HEK293 (cell line): ENCODE measurements around the gene CYTH3.

Experiments
- CTCF ChIA-PET: fragments of 350-600 bp; formaldehyde crosslinking; extraction: SDS; loops from one replicate; lab custom pipeline; 2021; ENCODE audit warnings: antibody characterized with exemption; lab: Yijun Ruan, JAX
- POLR2A ChIA-PET: fragments of 300-600 bp; formaldehyde crosslinking; extraction: SDS; loops from one replicate; lab custom pipeline; 2020; ENCODE audit warnings: antibody characterized with exemption, inconsistent platforms; lab: Yijun Ruan, JAX
- H3K27ac ChIP-seq: fragments of 200-500 bp; sonication (Bioruptor generic); 2 replicates; pipeline ENCODE4 v1.5.1; 2014; ENCODE audit warnings: low read depth, low read length, control low read depth, inconsistent platforms; ENCODE audit errors: extremely low read depth
- H3K36me3 ChIP-seq, 2 experiments: fragments of 200-500 bp in 1 of 2; sonication (Bioruptor generic) in 1 of 2; 1 replicate in 1 of 2; 2 replicates in 1 of 2; pipeline ENCODE4 v1.5.1; 2014 to 2017; ENCODE audit warnings: inconsistent platforms in 2 of 2, low read length in 2 of 2; ENCODE audit not compliant: control insufficient read depth in 2 of 2, insufficient read depth in 1 of 2
- H3K4me1 ChIP-seq: fragments of 200-500 bp; sonication (Bioruptor generic); 2 replicates; pipeline ENCODE4 v1.5.1; 2014; ENCODE audit warnings: mild to moderate bottlenecking, low read length, inconsistent platforms; ENCODE audit not compliant: control insufficient read depth, insufficient read depth
- H3K4me3 ChIP-seq: 2 replicates; pipeline ENCODE4 v1.5.1; 2011; ENCODE audit warnings: low read depth, mild to moderate bottlenecking, control low read depth, low read length, moderate library complexity
- H3K9me3 ChIP-seq: fragments of 200-500 bp; sonication (Bioruptor generic); 2 replicates; pipeline ENCODE4 v1.5.1; 2014; ENCODE audit warnings: low read depth, low read length, inconsistent platforms; ENCODE audit not compliant: control insufficient read depth, insufficient read depth
- HOXD13 ChIP-seq: sonication (generic); formaldehyde crosslinking; IDR thresholded peaks from 2 replicates; pipeline ENCODE4 v1.8.0; 2022; ENCODE audit warnings: missing genetic modification reagents, borderline replicate concordance
- KLF16 ChIP-seq: fragments of 450-650 bp; formaldehyde crosslinking; IDR thresholded peaks from 2 replicates; pipeline ENCODE4 v1.5.1; 2017; ENCODE audit warnings: missing biosample characterization, missing genetic modification characterization
- SALL2 ChIP-seq: fragments of 450-650 bp; formaldehyde crosslinking; IDR thresholded peaks from 2 replicates; pipeline ENCODE4 v1.5.0; 2017; ENCODE audit warnings: missing biosample characterization, mild to moderate bottlenecking, missing genetic modification characterization, borderline replicate concordance
- TRIM28 ChIP-seq: IDR thresholded peaks from 2 replicates; pipeline ENCODE4 v1.6.1; 2011; ENCODE audit warnings: low read length, control low read depth, borderline replicate concordance
- ZBTB1 ChIP-seq: fragments of 450-650 bp; formaldehyde crosslinking; IDR thresholded peaks from 2 replicates; pipeline ENCODE4 v1.5.1; 2016; ENCODE audit warnings: missing biosample characterization, missing genetic modification characterization
- ZFP37 ChIP-seq: fragments of 450-650 bp; formaldehyde crosslinking; IDR thresholded peaks from 2 replicates; pipeline ENCODE4 v1.5.1; 2016; ENCODE audit warnings: missing biosample characterization, missing genetic modification characterization
- ZNF114 ChIP-seq: fragments of 450-650 bp; formaldehyde crosslinking; IDR thresholded peaks from 2 replicates; pipeline ENCODE4 v1.5.0; 2017; ENCODE audit warnings: missing biosample characterization, missing genetic modification characterization
- ZNF175 ChIP-seq: fragments of 450-650 bp; formaldehyde crosslinking; IDR thresholded peaks from 2 replicates; pipeline ENCODE4 v1.5.1; 2016; ENCODE audit warnings: missing biosample characterization, missing genetic modification characterization
- ZNF2 ChIP-seq: fragments of 450-650 bp; formaldehyde crosslinking; IDR thresholded peaks from 2 replicates; pipeline ENCODE4 v1.5.1; 2016; ENCODE audit warnings: missing biosample characterization, missing genetic modification characterization
- ZNF248 ChIP-seq: fragments of 450-650 bp; formaldehyde crosslinking; IDR thresholded peaks from 2 replicates; pipeline ENCODE4 v1.5.1; 2017; ENCODE audit warnings: missing biosample characterization, missing genetic modification characterization
- ZNF354C ChIP-seq: fragments of 450-650 bp; formaldehyde crosslinking; IDR thresholded peaks from 2 replicates; pipeline ENCODE4 v1.5.1; 2016; ENCODE audit warnings: missing biosample characterization, missing genetic modification characterization, low read depth, borderline replicate concordance
- ZNF529 ChIP-seq: fragments of 450-650 bp; formaldehyde crosslinking; IDR thresholded peaks from 2 replicates; pipeline ENCODE4 v1.5.1; 2017; ENCODE audit warnings: missing genetic modification characterization, missing biosample characterization; ENCODE audit not compliant: insufficient replicate concordance
- ZNF596 ChIP-seq: fragments of 450-650 bp; IDR thresholded peaks from 2 replicates; pipeline ENCODE4 v1.5.0; 2018; ENCODE audit warnings: missing biosample characterization, mild to moderate bottlenecking, missing genetic modification characterization, moderate library complexity
- ZNF600 ChIP-seq: fragments of 450-650 bp; formaldehyde crosslinking; IDR thresholded peaks from 2 replicates; pipeline ENCODE4 v1.5.1; 2016; ENCODE audit warnings: missing biosample characterization, missing genetic modification characterization
- ZNF624 ChIP-seq: fragments of 450-650 bp; formaldehyde crosslinking; IDR thresholded peaks from 2 replicates; pipeline ENCODE4 v1.5.1; 2017; ENCODE audit warnings: missing biosample characterization, missing genetic modification characterization
- ZNF658 ChIP-seq: fragments of 450-650 bp; formaldehyde crosslinking; IDR thresholded peaks from 2 replicates; pipeline ENCODE4; 2016; ENCODE audit warnings: missing biosample characterization, missing genetic modification characterization
- TF ChIP-seq, protein P1 (sequence below): IDR thresholded peaks from 2 replicates; pipeline ENCODE4 v1.6.1; 2011; ENCODE audit warnings: mild to moderate bottlenecking, low read depth, low read length, borderline replicate concordance
- TF ChIP-seq, protein P2 (sequence below): fragments of 450-650 bp; formaldehyde crosslinking; IDR thresholded peaks from 2 replicates; pipeline ENCODE4 v1.5.1; 2016; ENCODE audit warnings: missing biosample characterization, missing genetic modification characterization
- TF ChIP-seq, protein P3 (sequence below): fragments of 450-650 bp; formaldehyde crosslinking; optimal IDR thresholded peaks from 2 replicates; pipeline ENCODE3; 2016; ENCODE audit warnings: missing biosample characterization, mild to moderate bottlenecking, missing genetic modification characterization
- TF ChIP-seq, protein P4 (sequence below): fragments of 450-650 bp; formaldehyde crosslinking; IDR thresholded peaks from 2 replicates; pipeline ENCODE4 v1.5.1; 2016; ENCODE audit warnings: missing biosample characterization, missing genetic modification characterization
- TF ChIP-seq, protein P5 (sequence below): fragments of 450-650 bp; formaldehyde crosslinking; IDR thresholded peaks from 2 replicates; pipeline ENCODE4 v1.5.1; 2017; ENCODE audit warnings: missing biosample characterization, missing genetic modification characterization

Gene CYTH3

DNA sequence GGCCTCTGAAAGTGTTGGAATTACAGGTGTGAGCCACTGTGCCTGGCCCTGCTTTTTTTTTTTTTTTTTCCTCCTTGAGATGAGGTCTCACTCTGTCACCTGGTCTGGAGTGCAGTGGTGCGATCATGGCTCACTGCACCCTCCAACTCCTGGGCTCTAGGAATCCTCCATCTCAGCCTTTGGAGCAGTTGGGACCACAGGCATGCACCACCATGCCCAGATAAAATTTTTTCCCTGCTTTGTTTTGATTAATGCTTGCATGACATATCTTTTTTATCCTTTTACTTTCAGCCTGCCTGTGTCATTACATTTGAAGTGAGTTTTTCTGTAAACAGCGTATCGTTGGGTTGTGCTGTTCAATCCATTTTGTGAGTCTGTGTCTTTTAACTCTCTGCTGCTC, 144.2 kb downstream of the CYTH3 start:
- ChIA-PET POLR2A (no interaction called here), CTCF (no interaction called here)
- Histone ChIP-seq H3K4me1 (no peaks in the 10 kb centered on the region), H3K4me3 (no peak overlapping the region), H3K27ac (no peak overlapping the region), H3K9me3 (no peaks in the 10 kb centered on the region), H3K36me3 (peaks cover 30 to 34% of the 10 kb centered on the region in 2 experiments)
- no peak for TF ChIP-seq ZNF248
- TF ChIP-seq, protein P1, sequence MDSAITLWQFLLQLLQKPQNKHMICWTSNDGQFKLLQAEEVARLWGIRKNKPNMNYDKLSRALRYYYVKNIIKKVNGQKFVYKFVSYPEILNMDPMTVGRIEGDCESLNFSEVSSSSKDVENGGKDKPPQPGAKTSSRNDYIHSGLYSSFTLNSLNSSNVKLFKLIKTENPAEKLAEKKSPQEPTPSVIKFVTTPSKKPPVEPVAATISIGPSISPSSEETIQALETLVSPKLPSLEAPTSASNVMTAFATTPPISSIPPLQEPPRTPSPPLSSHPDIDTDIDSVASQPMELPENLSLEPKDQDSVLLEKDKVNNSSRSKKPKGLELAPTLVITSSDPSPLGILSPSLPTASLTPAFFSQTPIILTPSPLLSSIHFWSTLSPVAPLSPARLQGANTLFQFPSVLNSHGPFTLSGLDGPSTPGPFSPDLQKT = no peak
- TF ChIP-seq ZNF2 = no peak
- no peak for TF ChIP-seq ZNF114
- TF ChIP-seq, protein P2, sequence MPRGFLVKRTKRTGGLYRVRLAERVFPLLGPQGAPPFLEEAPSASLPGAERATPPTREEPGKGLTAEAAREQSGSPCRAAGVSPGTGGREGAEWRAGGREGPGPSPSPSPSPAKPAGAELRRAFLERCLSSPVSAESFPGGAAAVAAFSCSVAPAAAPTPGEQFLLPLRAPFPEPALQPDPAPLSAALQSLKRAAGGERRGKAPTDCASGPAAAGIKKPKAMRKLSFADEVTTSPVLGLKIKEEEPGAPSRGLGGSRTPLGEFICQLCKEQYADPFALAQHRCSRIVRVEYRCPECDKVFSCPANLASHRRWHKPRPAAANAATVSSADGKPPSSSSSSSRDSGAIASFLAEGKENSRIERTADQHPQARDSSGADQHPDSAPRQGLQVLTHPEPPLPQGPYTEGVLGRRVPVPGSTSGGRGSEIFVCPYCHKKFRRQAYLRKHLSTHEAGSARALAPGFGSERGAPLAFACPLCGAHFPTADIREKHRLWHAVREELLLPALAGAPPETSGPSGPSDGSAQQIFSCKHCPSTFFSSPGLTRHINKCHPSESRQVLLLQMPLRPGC (tag by site-specific recombination) = no peak
- no peak for TF ChIP-seq ZNF600
- TF ChIP-seq ZNF624 (tag by site-specific recombination) = no peak
- no peak for TF ChIP-seq ZNF596 (tag by site-specific recombination)
- no peak for TF ChIP-seq ZBTB1 (tag by site-specific recombination)
- TF ChIP-seq ZFP37 (tag by site-specific recombination) = no peak
- TF ChIP-seq ZNF658 = no peak
- no peak for TF ChIP-seq SALL2 (tag by site-specific recombination)
- TF ChIP-seq HOXD13 = no peak
- TF ChIP-seq ZNF354C (tag by site-specific recombination) = no peak
- TF ChIP-seq, all 188 proteins: peak for 0

DNA sequence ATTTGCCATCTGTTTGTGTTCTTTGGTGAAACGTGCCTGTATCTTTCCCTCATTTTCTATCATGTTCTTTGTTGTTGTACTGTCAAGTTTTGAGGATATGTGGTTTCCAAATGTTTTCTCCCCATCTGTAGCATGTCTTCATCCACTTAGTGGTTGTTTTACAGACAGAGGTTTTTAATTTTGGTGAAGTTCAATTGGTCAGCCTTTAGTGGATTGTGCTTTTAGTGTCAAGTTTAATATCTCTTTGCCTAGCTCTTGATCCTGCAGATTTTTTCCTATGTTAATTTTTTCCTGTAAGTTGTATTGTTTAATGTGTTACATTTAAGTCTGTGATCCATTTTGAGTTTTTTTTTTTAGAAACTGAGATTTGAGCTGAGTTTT, 145.3 kb downstream of the CYTH3 start:
- CTCF ChIA-PET = no interaction called here
- POLR2A ChIA-PET = no interaction called here
- H3K27ac ChIP-seq = no peak overlapping the region
- peaks cover 32 to 43% of the 10 kb centered on the region in 2 experiments for H3K36me3 ChIP-seq
- H3K4me3 ChIP-seq = no peak overlapping the region
- TF ChIP-seq, protein P3, sequence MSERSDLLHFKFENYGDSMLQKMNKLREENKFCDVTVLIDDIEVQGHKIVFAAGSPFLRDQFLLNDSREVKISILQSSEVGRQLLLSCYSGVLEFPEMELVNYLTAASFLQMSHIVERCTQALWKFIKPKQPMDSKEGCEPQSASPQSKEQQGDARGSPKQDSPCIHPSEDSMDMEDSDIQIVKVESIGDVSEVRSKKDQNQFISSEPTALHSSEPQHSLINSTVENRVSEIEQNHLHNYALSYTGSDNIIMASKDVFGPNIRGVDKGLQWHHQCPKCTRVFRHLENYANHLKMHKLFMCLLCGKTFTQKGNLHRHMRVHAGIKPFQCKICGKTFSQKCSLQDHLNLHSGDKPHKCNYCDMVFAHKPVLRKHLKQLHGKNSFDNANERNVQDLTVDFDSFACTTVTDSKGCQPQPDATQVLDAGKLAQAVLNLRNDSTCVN (tag by site-specific recombination) = no peak
- no peak for TF ChIP-seq KLF16 (tag by site-specific recombination)
- no peak for TF ChIP-seq ZNF175 (tag by site-specific recombination)
- no peak for TF ChIP-seq TRIM28
- TF ChIP-seq, protein P4, sequence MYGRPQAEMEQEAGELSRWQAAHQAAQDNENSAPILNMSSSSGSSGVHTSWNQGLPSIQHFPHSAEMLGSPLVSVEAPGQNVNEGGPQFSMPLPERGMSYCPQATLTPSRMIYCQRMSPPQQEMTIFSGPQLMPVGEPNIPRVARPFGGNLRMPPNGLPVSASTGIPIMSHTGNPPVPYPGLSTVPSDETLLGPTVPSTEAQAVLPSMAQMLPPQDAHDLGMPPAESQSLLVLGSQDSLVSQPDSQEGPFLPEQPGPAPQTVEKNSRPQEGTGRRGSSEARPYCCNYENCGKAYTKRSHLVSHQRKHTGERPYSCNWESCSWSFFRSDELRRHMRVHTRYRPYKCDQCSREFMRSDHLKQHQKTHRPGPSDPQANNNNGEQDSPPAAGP (tag by site-specific recombination) = no peak
- TF ChIP-seq, protein P5, sequence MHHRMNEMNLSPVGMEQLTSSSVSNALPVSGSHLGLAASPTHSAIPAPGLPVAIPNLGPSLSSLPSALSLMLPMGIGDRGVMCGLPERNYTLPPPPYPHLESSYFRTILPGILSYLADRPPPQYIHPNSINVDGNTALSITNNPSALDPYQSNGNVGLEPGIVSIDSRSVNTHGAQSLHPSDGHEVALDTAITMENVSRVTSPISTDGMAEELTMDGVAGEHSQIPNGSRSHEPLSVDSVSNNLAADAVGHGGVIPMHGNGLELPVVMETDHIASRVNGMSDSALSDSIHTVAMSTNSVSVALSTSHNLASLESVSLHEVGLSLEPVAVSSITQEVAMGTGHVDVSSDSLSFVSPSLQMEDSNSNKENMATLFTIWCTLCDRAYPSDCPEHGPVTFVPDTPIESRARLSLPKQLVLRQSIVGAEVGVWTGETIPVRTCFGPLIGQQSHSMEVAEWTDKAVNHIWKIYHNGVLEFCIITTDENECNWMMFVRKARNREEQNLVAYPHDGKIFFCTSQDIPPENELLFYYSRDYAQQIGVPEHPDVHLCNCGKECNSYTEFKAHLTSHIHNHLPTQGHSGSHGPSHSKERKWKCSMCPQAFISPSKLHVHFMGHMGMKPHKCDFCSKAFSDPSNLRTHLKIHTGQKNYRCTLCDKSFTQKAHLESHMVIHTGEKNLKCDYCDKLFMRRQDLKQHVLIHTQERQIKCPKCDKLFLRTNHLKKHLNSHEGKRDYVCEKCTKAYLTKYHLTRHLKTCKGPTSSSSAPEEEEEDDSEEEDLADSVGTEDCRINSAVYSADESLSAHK (tag by site-specific recombination) = no peak
- TF ChIP-seq ZNF529 = no peak
- H3K9me3 ChIP-seq = no peaks in the 10 kb centered on the region
- no peaks in the 10 kb centered on the region for H3K4me1 ChIP-seq
